ENCODE results near the gene OTX2.

Gene OTX2

DNA sequence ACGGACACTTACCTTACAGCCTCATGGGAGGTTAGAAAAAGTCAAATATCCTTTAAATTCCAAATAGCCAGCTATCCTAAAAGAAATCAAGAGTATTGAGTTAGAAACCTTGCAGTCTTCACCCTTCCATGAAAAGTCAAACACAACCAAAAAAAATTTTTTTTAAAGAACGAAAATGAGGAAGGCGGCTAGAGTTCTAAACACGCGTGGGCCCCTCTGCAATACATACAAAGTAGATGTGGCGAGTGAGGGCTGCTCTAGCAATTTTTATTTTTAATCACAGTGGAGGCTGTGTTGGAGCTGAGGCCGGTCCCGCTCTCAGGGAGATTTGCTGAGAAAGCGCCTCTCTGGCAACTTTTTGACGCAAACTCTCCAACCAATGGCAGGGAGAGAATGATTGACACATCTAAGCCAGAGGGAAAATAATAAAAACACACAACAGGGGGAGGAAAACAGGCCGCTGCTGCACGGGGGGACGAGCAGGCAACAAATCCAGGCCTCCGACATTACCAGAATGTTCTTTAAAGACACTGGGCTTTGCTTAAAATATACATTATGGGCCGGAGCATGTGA, at the start of gene OTX2:
TSS of gene OTX2 (minus strand) at position 333 of the 573 bp plus-strand sequence. CDS start 5,023 bp downstream, outside the sequence.
- no peak for DNase-seq (ENCODE audit: low read depth)

DNA sequence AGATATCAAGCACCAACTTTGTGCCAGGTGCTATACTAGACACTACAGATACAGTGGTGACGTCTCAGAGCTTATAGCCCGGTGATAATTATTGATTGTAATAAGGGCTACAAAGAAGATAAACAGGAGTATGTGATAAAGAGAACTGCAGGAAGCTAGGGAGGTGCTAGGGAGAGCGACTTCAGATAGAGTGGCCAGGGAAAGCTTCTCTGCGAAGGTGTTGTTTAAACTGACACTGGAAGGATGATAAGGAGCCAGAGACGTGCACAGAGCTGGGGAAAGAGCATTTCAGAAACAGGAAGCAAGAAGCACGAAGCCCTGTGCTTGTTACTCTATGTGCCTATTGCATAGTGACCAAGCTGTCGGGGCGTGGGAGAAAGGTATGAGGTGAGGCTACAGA, 48.1 kb upstream of the OTX2 start:
- no peak for DNase-seq (ENCODE audit: low read depth)

DNA sequence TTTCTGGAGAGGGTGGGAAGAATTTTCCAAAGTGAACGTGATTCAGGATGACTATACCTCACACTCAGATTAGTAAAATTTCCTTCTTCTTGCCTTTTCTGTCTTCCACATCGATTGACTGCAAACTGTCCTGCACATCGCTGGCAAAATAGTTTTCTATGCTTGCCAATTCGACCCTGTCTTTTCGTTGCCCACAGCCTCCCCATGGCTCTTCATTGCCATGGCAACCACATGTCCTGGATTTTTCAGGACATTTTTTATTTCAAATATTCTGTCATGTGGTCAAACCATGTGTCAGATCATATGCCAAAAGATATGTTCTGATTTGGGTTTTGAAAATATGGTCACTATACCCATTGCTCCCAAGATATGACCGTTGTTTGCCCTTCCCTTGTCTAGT, 46.9 kb upstream of the OTX2 start:
- DNase-seq (ENCODE audit: low read depth): no peak

DNA sequence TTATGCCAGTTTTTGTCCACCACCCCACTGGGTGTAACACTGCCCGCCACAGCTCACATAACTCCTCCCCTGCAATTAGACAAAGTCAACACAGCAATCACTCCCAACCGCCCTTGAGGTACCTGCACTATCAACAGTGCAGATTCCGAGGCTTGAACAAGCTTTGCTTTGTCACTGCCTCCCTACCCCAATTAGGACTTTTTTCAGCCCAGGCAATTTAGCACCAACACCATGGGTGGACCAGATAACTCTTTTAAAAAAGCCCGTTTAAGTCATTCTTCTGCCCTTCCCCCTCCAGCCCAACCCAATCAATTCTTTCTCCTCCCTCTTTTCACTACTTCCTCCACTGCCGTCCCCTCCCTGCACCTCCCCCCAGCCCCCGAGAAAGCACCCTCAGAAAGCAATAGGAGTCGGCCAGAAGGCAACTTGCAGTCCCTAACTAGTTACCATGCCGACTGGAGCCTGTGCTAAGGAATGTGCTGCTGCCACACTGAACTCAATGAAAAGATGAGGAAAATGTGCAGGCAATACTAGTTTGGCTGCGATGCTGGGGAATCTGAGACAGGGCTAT, 45.7 kb upstream of the OTX2 start:
- no peak for DNase-seq (ENCODE audit: low read depth)

DNA sequence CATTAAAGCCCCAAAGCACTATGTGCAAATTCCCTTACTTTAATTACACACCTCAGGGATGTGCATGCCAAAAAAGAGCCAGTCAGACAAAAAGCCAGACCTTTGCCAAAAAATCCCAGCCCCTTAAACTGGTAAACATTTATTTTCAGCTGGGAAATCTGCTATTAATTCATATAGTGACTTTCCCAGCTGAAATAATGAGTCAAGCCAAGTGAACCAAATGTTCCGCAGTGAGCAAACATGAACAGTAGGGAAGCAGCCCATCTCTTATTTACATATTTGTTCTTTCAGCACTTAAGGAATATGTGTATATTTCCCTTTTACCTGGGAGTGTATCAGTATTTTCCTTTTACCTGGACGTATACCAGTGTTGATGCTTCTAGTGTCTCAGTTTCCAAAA, 44.0 kb upstream of the OTX2 start:
- DNase-seq (ENCODE audit: low read depth): no peak

DNA sequence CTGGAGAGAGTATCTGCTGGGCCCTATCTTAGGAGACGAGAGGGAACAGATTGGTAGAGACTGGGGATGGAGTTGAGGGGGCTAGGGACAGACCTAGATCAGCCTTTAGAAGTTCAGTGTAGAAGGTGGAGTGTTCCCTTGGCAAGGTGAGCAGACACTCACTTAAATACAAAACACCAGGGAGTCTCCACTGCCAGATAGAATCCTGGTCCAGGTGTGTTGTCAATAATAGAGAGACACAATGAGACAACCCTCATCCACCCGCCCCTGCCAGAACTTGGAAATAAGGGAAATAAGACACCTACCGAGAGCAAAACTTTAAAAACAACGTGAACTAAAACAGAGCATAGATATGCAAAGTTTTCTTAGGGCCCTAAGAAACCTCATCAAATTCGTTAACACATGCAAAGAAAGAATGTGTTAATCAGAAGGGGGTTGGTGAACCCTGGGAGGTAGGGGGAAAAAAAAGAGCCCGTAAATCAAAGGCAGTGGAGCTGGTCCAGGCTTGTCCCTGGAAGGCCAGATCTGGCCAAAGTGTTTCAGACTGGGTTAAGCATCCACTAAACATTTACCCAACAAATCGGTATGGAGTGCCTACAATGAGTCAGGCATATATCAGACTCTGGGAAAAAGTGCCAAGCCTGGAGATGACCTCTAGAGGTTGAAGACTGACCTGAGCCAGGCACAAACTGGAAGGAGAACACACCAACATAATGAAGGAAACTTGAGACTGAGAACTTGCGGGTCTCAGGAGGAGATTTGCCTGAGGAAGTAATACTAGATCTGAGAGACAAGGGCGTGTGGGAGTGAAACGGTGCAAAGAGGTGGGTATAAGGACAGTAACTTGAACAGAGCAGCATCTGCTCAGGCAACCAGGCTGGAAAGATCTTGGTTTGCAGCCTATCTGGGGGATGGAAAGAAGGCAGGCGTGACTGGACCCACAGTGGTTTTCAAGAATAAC, 37.0 kb upstream of the OTX2 start:
- no peak for DNase-seq (ENCODE audit: low read depth)

DNA sequence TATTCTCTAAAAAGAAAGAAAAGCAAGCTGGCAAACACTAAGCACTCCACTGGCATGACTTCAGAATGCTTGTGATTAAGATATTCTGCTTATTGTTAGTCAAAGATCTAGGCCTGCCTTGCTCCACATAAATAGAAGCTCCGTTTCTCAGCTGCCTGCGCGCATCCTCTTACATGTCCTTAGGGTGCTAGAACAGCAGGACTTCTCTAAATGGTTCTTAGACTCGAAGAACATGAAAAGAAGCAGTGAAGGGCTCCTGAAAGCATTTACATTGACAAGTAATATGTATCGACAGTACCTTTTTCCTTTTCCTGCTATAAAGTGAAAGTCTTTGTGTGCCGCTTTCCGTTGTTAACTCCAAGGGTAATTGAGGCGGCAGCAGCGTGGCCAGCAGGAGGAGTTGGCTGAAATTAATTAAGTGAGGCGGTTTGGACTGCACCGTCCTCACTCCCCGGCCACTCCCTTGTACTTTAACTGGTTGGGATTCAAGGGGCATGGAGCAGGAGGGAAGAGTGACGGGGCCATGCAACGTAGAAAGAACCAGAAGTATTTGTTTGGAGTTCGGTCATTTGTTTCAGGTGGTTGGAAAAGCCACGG, 34.2 kb upstream of the OTX2 start:
- no peak for DNase-seq (ENCODE audit: low read depth)

DNA sequence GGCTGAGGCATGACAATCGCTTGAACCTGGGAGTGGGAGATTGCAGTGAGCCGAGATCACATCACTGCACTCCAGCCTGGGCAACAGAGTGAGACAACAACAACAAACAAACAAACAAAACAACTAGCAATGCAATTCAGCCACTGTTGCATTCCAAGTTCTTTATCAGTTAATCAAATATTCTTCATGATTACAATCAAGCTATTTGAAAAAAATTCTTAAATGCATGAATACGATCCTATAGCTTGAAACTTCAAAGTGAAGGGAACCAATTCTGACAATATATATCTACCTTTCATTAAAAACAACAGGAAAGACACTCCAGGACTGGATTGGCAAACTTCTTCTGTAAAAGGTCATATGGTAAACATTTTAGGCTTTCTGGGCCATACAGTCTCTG, 31.3 kb upstream of the OTX2 start:
- DNase-seq (ENCODE audit: low read depth): no peak

DNA sequence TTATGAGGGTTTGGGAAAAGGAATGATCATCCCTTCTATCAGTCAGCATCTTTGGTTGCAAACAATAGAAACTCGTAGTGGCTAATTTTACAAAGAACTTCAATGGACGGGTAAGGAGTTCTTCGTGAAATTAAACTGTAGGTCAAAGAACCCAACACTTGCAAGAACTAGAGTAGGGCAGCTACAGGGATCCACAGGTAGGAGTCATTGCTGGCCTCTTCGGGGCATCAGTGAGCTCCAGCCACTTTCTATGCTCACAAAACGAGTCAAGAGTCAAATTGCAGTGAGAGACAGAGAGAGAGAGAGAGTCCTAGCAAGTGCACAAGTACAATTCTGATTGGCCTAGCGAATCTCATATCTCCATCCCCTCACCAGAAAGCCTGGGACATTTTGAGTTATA, 29.9 kb upstream of the OTX2 start:
- DNase-seq (ENCODE audit: low read depth): no peak

DNA sequence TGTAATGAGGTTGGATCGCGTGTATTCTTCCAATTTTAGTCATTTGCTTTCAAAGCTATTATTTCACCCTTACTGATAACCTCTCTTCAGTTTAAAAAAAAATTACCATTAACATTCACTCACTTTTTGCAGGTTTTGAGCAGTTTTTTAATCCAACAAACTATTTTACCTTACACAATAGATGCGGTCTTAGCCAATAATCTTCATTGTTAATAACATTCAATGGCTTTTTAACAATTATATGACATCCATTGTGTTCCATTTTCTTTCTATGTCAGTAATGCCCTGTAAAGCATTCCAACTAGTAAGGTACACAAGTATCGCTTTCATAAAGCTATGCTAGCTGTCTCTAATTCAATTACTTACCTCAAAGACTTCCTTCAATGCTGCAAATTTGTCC, 18.9 kb upstream of the OTX2 start:
- DNase-seq (ENCODE audit: low read depth): no peak

DNA sequence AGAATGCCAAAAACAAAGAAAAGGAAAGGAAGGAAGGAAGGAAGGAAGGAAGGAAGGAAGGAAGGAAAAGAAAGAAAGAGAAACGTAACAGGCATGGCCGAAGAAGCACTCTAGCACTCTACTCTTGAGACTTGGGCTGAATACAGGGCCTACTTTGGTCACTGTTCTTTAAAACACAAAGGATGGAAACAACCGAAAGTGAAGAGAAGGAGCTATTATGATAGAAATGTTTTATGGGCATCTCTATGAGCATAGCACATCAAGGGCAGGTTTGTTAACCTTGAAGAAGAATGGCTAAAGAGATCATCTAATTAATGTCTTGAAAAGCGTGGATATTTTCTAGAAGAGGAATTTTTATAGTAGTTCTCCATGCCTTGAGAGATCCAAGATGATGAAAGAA, 15.9 kb upstream of the OTX2 start:
- DNase-seq (ENCODE audit: low read depth): no peak

DNA sequence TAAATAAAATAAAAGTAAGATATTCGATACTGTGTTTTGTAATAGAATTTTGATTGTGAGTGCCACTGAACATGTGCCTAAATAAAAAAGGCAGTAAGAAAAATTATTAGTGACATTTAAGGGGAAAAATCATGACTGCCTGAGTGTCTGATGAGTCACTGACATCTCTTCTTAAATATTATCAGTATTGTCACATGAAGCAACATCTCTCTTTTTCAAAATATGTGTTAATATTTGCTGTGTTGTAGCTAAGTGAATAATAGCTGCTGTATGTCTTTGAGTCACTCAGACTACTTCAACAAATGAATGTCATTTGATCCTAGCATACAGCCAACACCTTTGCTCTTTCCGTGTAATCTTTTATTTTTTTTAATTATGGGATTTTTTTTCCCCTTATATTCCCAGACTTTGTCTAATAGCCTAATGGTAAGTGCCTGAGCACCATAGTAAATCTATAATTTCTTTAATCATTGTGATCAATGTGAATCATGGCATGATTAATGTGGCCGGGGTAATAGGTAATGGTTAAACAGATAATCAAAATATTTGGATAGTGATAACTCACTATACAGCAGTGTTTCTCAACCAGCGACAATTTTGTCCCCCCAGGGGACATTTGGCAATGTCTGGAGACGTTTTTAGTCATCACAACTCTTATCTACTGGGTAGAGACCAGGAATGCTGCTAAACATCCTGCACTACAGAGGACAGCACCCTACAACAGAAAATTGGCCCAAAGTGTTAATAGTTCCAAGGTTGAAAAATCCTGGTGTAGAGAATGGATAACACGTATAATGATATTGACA, 11.7 kb upstream of the OTX2 start:
- no peak for DNase-seq (ENCODE audit: low read depth)

DNA sequence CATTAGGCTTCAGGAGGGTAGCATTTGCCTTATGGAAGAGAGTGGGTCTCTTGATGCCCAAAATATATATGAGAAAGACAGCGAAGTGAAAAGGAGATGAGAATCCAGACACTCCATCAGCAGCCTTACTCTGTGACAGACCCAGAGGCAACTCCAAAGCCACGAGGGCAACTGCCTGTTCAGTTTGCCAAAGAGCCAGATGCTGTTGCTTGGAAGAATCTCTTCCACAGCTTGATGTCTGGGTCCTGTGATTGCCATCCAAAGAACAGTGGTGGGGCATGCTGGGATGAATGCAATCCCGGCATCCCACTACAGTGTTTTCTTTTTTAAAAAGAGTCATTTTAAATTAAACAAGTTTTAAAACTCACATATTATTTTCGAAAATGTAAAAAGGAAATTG, 10.9 kb upstream of the OTX2 start:
- no peak for DNase-seq (ENCODE audit: low read depth)

DNA sequence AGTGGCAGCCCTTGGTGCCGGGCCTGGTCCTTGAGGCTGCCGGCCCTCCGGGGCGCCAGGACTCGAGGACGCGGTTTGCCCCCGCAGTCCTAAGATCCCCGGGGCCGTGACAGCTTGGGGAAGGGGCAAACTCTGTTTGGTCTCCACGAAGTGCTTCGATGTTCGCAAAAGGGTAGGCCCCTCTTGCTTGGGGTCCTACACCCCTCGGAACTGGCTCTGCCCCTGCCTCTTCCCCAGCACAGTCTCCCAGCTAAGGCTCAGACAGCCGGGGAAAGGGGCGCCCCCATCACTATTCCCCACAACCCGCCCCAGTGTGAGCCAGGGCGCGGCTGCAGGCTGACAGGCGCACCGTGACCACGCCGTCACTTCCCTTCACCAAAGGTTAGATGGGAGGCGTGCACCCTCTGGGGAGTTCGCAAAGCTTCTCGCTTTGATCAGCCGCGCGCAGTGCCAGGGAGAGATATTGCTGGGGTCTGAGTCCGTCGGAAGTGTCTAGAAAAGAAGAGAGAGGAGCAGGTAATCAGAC, 7.2 kb upstream of the OTX2 start:
- DNase-seq (ENCODE audit: low read depth): no peak

DNA sequence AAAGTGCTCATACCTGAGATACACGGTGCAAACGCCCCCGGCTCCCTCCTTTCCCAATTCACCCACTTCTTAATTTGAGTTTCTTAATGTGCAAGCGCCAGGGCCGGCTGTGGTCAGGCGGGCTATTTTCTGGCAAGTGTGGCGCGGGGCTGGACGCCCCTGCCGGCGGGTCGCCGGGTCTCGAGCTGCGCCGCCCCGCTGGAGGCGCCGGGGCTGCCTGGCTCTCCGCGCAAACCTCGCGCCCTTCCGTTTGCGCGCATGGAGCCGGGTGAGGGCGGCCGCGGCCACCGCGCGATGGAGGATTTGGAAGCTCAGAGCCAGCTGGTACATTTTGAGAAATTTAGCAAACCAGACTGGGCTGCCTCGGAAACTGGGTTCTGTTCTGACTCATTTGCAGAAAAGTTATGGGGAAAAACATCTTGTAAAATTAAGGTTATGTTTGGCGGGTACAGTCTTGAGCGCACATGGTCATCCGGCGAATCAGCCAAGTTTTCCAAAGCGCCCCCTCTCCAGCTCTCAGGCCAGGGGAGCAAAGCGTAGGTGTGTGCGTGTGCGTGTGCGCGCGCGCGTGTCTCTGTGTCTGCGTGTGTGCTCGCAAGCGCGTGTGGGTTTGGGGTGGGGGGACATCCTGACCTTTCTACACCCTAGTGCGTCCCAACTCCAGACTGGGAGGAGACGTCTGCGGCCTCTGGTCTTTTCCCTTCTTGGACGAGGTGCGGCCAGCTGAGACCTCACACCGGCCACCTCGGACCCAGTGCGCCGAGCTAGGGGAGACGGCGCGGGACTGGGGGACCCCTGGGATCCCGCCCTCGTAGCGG, 6.5 kb upstream of the OTX2 start:
- no peak for DNase-seq (ENCODE audit: low read depth)

DNA sequence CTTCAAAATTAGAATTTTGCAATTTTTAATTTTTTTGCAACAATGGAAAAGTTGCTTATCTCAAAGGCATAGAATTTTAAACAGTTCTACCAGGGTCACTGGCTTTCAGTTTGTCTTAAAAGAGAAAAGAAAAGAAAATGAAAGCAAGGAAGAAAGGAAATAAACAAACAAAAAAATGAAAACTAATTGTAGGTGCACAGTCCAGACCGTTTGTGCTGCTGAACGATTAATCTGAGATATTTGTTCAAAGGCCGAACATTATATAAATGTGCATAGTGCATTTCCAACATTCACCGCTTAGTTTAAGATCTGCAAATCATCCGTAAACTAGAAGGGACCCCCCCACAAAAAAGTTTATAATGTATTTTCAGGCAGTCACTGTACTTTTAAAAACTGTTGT, 5.5 kb upstream of the OTX2 start:
- no peak for DNase-seq (ENCODE audit: low read depth)

DNA sequence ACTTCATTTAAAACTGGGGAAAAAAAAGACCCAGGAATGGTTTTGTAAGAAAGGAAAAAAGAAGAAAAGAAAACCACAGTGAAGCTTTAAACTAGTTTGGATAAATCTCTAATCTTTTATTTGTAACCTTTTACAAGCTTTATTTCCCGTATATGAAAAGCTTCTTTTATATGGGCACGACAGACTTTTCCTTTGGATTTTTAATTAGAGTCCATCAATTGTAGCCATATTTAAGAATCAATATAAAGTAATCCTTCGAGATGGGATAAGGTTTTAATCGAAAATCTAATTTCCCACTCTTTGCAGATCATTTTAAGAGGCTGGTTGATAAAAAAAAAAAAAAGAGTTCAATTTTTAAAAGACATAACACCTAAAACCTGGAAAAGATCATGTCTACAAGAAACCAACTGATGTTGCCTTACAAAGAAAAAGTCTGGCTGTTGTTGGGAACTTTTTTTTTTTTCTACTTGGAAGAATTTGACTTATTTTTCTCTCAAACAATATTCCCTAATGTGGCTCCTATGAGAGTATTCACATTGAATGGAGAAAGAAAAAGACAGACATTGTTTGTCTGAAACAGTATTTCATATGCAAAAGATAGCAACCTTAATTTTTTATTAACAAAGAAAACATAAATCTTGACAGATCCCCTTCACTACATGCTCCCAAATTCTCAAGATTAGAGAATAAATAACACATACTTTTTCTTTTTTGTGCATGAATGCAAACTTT, 4.9 kb upstream of the OTX2 start:
- no peak for DNase-seq (ENCODE audit: low read depth)

DNA sequence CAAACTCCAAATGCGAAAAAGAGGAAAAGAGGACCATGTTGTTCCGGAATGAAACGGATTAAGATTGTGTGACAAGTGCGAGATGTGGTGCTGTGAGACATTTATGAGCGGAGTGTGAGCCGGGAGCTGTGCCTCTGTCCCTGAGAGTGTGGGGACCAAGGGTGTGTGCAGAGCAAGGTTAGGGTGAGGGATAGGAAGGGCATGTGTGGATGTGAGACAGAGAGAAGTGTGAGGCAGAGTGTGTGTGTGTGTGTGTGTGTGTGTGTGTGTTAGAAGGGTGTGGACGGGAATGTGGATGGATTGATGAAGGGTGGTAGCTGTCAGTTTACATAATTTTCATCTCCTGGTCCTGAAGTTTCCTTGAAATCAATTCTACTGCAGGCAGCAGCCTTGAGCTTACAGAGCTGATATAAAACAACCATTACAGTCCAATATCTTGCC, 4.3 kb upstream of the OTX2 start:
- DNase-seq (ENCODE audit: low read depth): no peak

DNA sequence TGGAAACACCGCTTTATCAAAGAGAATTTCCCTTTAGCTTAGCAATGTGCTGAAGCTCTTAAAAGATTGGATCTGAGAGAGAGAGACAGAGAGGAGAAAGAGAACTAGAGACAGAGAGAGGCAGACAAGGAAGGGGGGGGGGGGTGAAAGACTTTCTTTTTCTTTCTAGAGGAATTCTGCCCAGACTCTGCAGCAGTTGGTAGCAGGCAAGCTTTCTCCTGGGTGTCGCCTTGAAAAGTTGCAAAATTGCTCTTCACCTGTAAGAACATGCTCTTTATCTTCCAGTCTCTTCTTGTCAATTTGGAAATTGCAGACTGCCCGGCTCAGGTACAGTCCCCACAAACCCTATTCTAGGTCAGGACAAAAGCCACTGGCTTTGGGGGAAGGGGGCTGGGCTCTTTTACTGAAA, 2.9 kb upstream of the OTX2 start:
- DNase-seq (ENCODE audit: low read depth): no peak
